ENCODE data around the gene CDKN2D.

GRCh38 chr19:10523135-10523636 is 45.6 kb downstream of the CDKN2D start:
- TF ChIP-seq EZH2phosphoT487 (IDR thresholded peaks at IDR 0.05; ENCODE audit: insufficient read depth, low read depth) = no peak
- TF ChIP-seq EZH2 (IDR thresholded peaks at IDR 0.05; ENCODE audit: insufficient read depth, poor library complexity, severe bottlenecking) = no peak
